SK-N-SH (cell line): ENCODE measurements around the gene FSHR. TPM values are rescaled to one million over a fixed set of nuclear protein-coding genes. Genes with fewer than 3 reads are reported as not detected.

Source experiments
- CTCF ChIA-PET: fragments of 300-600, 350-600 bp; formaldehyde crosslinking; extraction: SDS; loops from one replicate; lab custom pipeline; 2021; lab: Yijun Ruan, JAX
- POLR2A ChIA-PET: fragments of 350-600 bp; sonication (Branson Sonifier 250); formaldehyde crosslinking; extraction: SDS; loops from one replicate; lab custom pipeline; 2020; ENCODE audit warnings: antibody characterized with exemption, inconsistent platforms; lab: Yijun Ruan, JAX
- DNase-seq: peaks from one replicate; pipeline ENCODE4 v3.0.0; 2012
- H2AFZ ChIP-seq: fragments of 200-600 bp; sonication (generic); 2 replicates; pipeline ENCODE4 v1.8.1; 2016; ENCODE audit warnings: antibody characterized with exemption, mild to moderate bottlenecking, low read depth
- H3F3A ChIP-seq: fragments of 200-600 bp; sonication (generic); replicated peaks from 2 replicates; pipeline ENCODE3; 2016; ENCODE audit warnings: antibody characterized with exemption, mild to moderate bottlenecking; ENCODE audit not compliant: insufficient read depth
- H3K27ac ChIP-seq, 2 experiments: fragments of 200-500 bp in 1 of 2; fragments of 200-600 bp in 1 of 2; sonication (Bioruptor generic) in 1 of 2; sonication (generic), shearing (Covaris generic) in 1 of 2; 2 replicates each; pipeline versions ENCODE4 v1.5.1 to v1.6.1; 2014 to 2016; ENCODE audit warnings: low read depth in 2 of 2, inconsistent platforms in 1 of 2, low read length in 1 of 2, mild to moderate bottlenecking in 1 of 2, mixed read lengths in 1 of 2
- H3K27me3 ChIP-seq: fragments of 200-600 bp; sonication (generic), shearing (Covaris generic); 2 replicates; pipeline ENCODE4 v1.6.1; 2016; ENCODE audit warnings: mixed run types; ENCODE audit not compliant: insufficient read depth
- H3K36me3 ChIP-seq, 2 experiments: fragments of 200-500 bp in 1 of 2; fragments of 200-600 bp in 1 of 2; sonication (Bioruptor generic) in 1 of 2; sonication (generic) in 1 of 2; replicated peaks in 1 of 2; 2 replicates each; pipeline versions ENCODE3 to v1.5.1; 2014 to 2016; ENCODE audit warnings: low read length in 1 of 2, mild to moderate bottlenecking in 1 of 2; ENCODE audit not compliant: insufficient read depth in 2 of 2, control insufficient read depth in 1 of 2
- H3K4me1 ChIP-seq, 2 experiments: fragments of 200-500 bp in 1 of 2; fragments of 200-600 bp in 1 of 2; sonication (Bioruptor generic) in 1 of 2; sonication (generic), shearing (Covaris generic) in 1 of 2; 2 replicates each; pipeline versions ENCODE4 v1.5.1 to v1.6.1; 2014 to 2016; ENCODE audit warnings: low read depth in 1 of 2, low read length in 1 of 2, mixed run types in 1 of 2; ENCODE audit not compliant: insufficient read depth in 2 of 2, control insufficient read depth in 1 of 2
- H3K4me2 ChIP-seq: fragments of 200-600 bp; sonication (generic), shearing (Covaris generic); 2 replicates; pipeline ENCODE4 v1.6.1; 2017; ENCODE audit warnings: mixed run types
- H3K4me3 ChIP-seq, 2 experiments: fragments of 200-500 bp in 1 of 2; fragments of 200-600 bp in 1 of 2; sonication (Bioruptor generic) in 1 of 2; sonication (generic), shearing (Covaris generic) in 1 of 2; 2 replicates each; pipeline versions ENCODE4 v1.5.1 to v1.8.1; 2014 to 2016; ENCODE audit warnings: low read depth in 2 of 2, inconsistent platforms in 1 of 2, low read length in 1 of 2, mild to moderate bottlenecking in 1 of 2, mixed read lengths in 1 of 2, moderate library complexity in 1 of 2
- H3K79me2 ChIP-seq: fragments of 200-600 bp; sonication (generic); 2 replicates; pipeline ENCODE4 v1.8.1; 2017; ENCODE audit warnings: mild to moderate bottlenecking; ENCODE audit not compliant: insufficient read depth
- H3K9ac ChIP-seq: fragments of 200-600 bp; sonication (generic); 2 replicates; pipeline ENCODE4 v1.6.1; 2017; ENCODE audit warnings: mixed run types
- H3K9me2 ChIP-seq: fragments of 200-600 bp; sonication (generic); 2 replicates; pipeline ENCODE4 v1.6.1; 2017; ENCODE audit warnings: mixed run types
- H3K9me3 ChIP-seq: fragments of 200-600 bp; sonication (generic); 2 replicates; pipeline ENCODE4 v1.6.1; 2017; ENCODE audit warnings: mixed run types, mild to moderate bottlenecking, moderate library complexity
- H4K20me1 ChIP-seq: fragments of 200-600 bp; sonication (generic); 2 replicates; pipeline ENCODE4 v1.6.1; 2017; ENCODE audit warnings: mild to moderate bottlenecking, mixed run types; ENCODE audit not compliant: insufficient read depth
- CHD2 ChIP-seq: fragments of 150-350 bp; IDR thresholded peaks from 2 replicates; pipeline ENCODE4 v1.6.1; 2018; ENCODE audit warnings: low read length; ENCODE audit not compliant: partially characterized antibody
- ELF1 ChIP-seq: IDR thresholded peaks from 2 replicates; pipeline ENCODE4 v1.4.0; 2012
- EZH2phosphoT487 ChIP-seq: fragments of 200-600 bp; sonication (generic); IDR thresholded peaks from 2 replicates; pipeline ENCODE4 v1.6.1; 2017; ENCODE audit warnings: low read depth, mixed run types, mild to moderate bottlenecking, antibody characterized with exemption, moderate library complexity, borderline replicate concordance
- FOSL2 ChIP-seq: IDR thresholded peaks from 2 replicates; pipeline ENCODE4 v1.4.0; 2012; ENCODE audit warnings: low read depth, mild to moderate bottlenecking, moderate library complexity, borderline replicate concordance
- FOXJ3 ChIP-seq: sonication (generic); formaldehyde crosslinking; IDR thresholded peaks from 2 replicates; pipeline ENCODE4 v1.5.1; 2020; ENCODE audit warnings: mild to moderate bottlenecking, missing genetic modification reagents
- FOXM1 ChIP-seq: IDR thresholded peaks from 2 replicates; pipeline ENCODE4 v1.4.0; 2012; ENCODE audit warnings: low read depth, mild to moderate bottlenecking
- GABPA ChIP-seq: IDR thresholded peaks from 2 replicates; pipeline ENCODE4 v1.4.0; 2012; ENCODE audit warnings: low read depth, mild to moderate bottlenecking
- IRF3 ChIP-seq: fragments of 150-350 bp; IDR thresholded peaks from 2 replicates; pipeline ENCODE4 v1.6.1; 2016; ENCODE audit warnings: mild to moderate bottlenecking, low read depth, low read length
- JUND ChIP-seq: IDR thresholded peaks from 2 replicates; pipeline ENCODE4 v1.4.0; 2012
- MEF2A ChIP-seq: IDR thresholded peaks from 2 replicates; pipeline ENCODE4 v1.4.0; 2012; ENCODE audit warnings: low read depth, borderline replicate concordance
- MXI1 ChIP-seq: IDR thresholded peaks from 2 replicates; pipeline ENCODE4 v1.6.1; 2012; ENCODE audit warnings: mild to moderate bottlenecking, low read depth, low read length, improper control_type of control experiment
- NFIC ChIP-seq: IDR thresholded peaks from 2 replicates; pipeline ENCODE4 v1.4.0; 2012; ENCODE audit warnings: borderline replicate concordance
- PBX3 ChIP-seq: IDR thresholded peaks from 2 replicates; pipeline ENCODE4; 2012
- POLR2AphosphoS5 ChIP-seq: IDR thresholded peaks from 2 replicates; pipeline ENCODE4 v1.6.1; 2012; ENCODE audit warnings: low read depth, low read length
- RAD21 ChIP-seq: IDR thresholded peaks from 2 replicates; pipeline ENCODE4 v1.6.1; 2012; ENCODE audit warnings: mild to moderate bottlenecking, low read length
- SIN3A ChIP-seq: IDR thresholded peaks from 2 replicates; pipeline ENCODE4 v1.6.1; 2012; ENCODE audit warnings: low read depth, mild to moderate bottlenecking, low read length, moderate library complexity, borderline replicate concordance
- TCF12 ChIP-seq: IDR thresholded peaks from 2 replicates; pipeline ENCODE4 v1.4.0; 2012
- USF2 ChIP-seq: fragments of 150-350 bp; IDR thresholded peaks from 2 replicates; pipeline ENCODE4 v1.6.1; 2017; ENCODE audit warnings: antibody characterized with exemption, low read length, low read depth, borderline replicate concordance
- YY1 ChIP-seq: IDR thresholded peaks from 2 replicates; pipeline ENCODE4 v1.4.0; 2012; ENCODE audit warnings: low read depth, mild to moderate bottlenecking
- WGBS: methylation state at CpG from one replicate; pipeline ENCODE4 v1.1.6; 2017; ENCODE audit warnings: low lambda C conversion rate; 5-methylcytosine and 5-hydroxymethylcytosine counted together
- polyA plus RNA-seq, 3 experiments: library from polyadenylated mRNA; depleted of rRNA; stranded (reverse); fragments of >200 nt; gene quantifications; 2 replicates each; pipeline ENCODE4 v1.2.3, GENCODE V29; 2012

FSHR gene
- polyA plus RNA-seq, 1 of the 3 experiments (the other 2 are of a cell fraction) = not detected

GRCh38 chr2:49165662-49166061, 11.3 kb upstream of the FSHR start:
- ChIA-PET CTCF (interaction anchor here (0.7 to 1.2 kb wide), 4 partner anchors 13 to 118 kb away, joined by 3 read pairs; no protein-coding TSS in a partner anchor), POLR2A (no interaction called here)

GRCh38 chr2:49164729-49165128, 10.4 kb upstream of the FSHR start:
- H3K9me3 ChIP-seq = no peaks in the 10 kb centered on the region
- no peaks in the 10 kb centered on the region for H3K27me3 ChIP-seq
- 24% methylated on average over 1 of the region's 1 CpG for WGBS
- H3K36me3 ChIP-seq = no peaks in the 10 kb centered on the region
- CTCF ChIA-PET = interaction anchor here (1.2 kb wide), 1 partner anchor 24 kb away, joined by 3 read pairs; no protein-coding TSS in a partner anchor
- POLR2A ChIA-PET = no interaction called here
- no peaks in the 10 kb centered on the region for H3K4me1 ChIP-seq
- DNase-seq = no peak
- H3F3A ChIP-seq = no peaks in the 10 kb centered on the region
- TF ChIP-seq FOSL2 (no peak), MXI1 (no peak), ELF1 (no peak), RAD21 (no peak), GABPA (no peak), FOXM1 (no peak), TCF12 (no peak)
- H4K20me1 ChIP-seq = no peaks in the 10 kb centered on the region
- no peak overlapping the region for H3K4me3 ChIP-seq
- no peak overlapping the region for H3K9ac ChIP-seq
- H2AFZ ChIP-seq = no peak overlapping the region
- H3K27ac ChIP-seq = no peak overlapping the region
- no peaks in the 10 kb centered on the region for H3K9me2 ChIP-seq
- no peaks in the 10 kb centered on the region for H3K79me2 ChIP-seq
- H3K4me2 ChIP-seq = no peak overlapping the region

More at GRCh38 chr2:49165662-49166061, 11.3 kb upstream of the FSHR start:
- Histone ChIP-seq H3K9ac (no peak overlapping the region), H3K4me2 (no peak overlapping the region), H3K4me1 (no peaks in the 10 kb centered on the region), H3F3A (no peaks in the 10 kb centered on the region), H4K20me1 (no peaks in the 10 kb centered on the region), H3K79me2 (no peaks in the 10 kb centered on the region), H3K9me2 (no peaks in the 10 kb centered on the region), H3K27ac (no peak overlapping the region), H3K9me3 (no peaks in the 10 kb centered on the region), H3K27me3 (no peaks in the 10 kb centered on the region), H3K36me3 (no peaks in the 10 kb centered on the region), H3K4me3 (no peak overlapping the region), H2AFZ (no peak overlapping the region)
- DNase-seq = no peak
- 0% methylated on average over 3 of the region's 3 CpGs for WGBS
- TF ChIP-seq POLR2AphosphoS5 (no peak), SIN3A (no peak), PBX3 (no peak), GABPA (no peak), IRF3 (no peak), MEF2A (no peak), JUND (no peak), FOXJ3 (CRISPR knock-in tag) (no peak), YY1 (no peak), USF2 (no peak), NFIC (no peak), CHD2 (no peak), EZH2phosphoT487 (no peak)
